GM23338 (cell line): ENCODE results near the gene NIF3L1. TPM values are rescaled to one million over a fixed set of nuclear protein-coding genes. Genes with fewer than 3 reads are reported as not detected.

Source experiments
- ATAC-seq: fragments of 200-7000 bp; cut with Tn5 transposase; 3 replicates; pipeline ENCODE4 v1.9.1; 2020
- DNase-seq: peaks from one replicate; pipeline ENCODE4 v3.0.0-alpha.2; 2015; ENCODE audit warnings: low spot score
- H2AFZ ChIP-seq: fragments of 200-600 bp; sonication (generic); 2 replicates; pipeline ENCODE4 v1.8.0; 2016; ENCODE audit warnings: antibody characterized with exemption, mild to moderate bottlenecking, moderate library complexity
- H3F3A ChIP-seq: fragments of 200-600 bp; sonication (generic); replicated peaks from 2 replicates; pipeline ENCODE4 v1.8.0; 2017; ENCODE audit warnings: antibody characterized with exemption, mixed run types, low read depth
- H3K27ac ChIP-seq: fragments of 200-600 bp; sonication (generic); 2 replicates; pipeline ENCODE4 v1.6.1; 2016; ENCODE audit warnings: low read depth
- H3K27me3 ChIP-seq: fragments of 200-600 bp; sonication (generic); 2 replicates; pipeline ENCODE4 v1.8.0; 2016; ENCODE audit warnings: mild to moderate bottlenecking, mixed run types, moderate library complexity; ENCODE audit not compliant: insufficient read depth
- H3K36me3 ChIP-seq: fragments of 200-600 bp; sonication (generic); 2 replicates; pipeline ENCODE4 v1.8.0; 2016; ENCODE audit warnings: mild to moderate bottlenecking; ENCODE audit not compliant: insufficient read depth
- H3K4me1 ChIP-seq: fragments of 200-600 bp; sonication (generic); 2 replicates; pipeline ENCODE4 v1.8.0; 2016; ENCODE audit warnings: mild to moderate bottlenecking, moderate library complexity; ENCODE audit not compliant: insufficient read depth
- H3K4me2 ChIP-seq: fragments of 200-600 bp; sonication (generic); 2 replicates; pipeline ENCODE4 v1.7.1; 2017; ENCODE audit warnings: mixed run types
- H3K4me3 ChIP-seq: fragments of 200-600 bp; sonication (generic); 2 replicates; pipeline ENCODE4 v1.6.1; 2016; ENCODE audit warnings: mixed run types
- H3K79me2 ChIP-seq: fragments of 200-600 bp; sonication (generic); replicated peaks from 2 replicates; pipeline ENCODE4 v1.8.0; 2017; ENCODE audit warnings: mild to moderate bottlenecking; ENCODE audit not compliant: insufficient read depth
- H3K9me2 ChIP-seq: fragments of 200-600 bp; sonication (generic); 2 replicates; pipeline ENCODE4 v1.8.0; 2017; ENCODE audit not compliant: insufficient read depth
- H4K20me1 ChIP-seq: fragments of 200-600 bp; sonication (generic); replicated peaks from 2 replicates; pipeline ENCODE4 v1.8.0; 2017; ENCODE audit warnings: mild to moderate bottlenecking; ENCODE audit not compliant: insufficient read depth
- H3K27ac Mint-ChIP-seq: 2 replicates; pipeline ENCODE4 v1.8.0; 2020; ENCODE audit warnings: inconsistent platforms, mild to moderate bottlenecking, moderate library complexity, mixed read lengths
- H3K27me3 Mint-ChIP-seq: 3 replicates; pipeline ENCODE4 v1.8.0; 2022; ENCODE audit warnings: low read depth, mild to moderate bottlenecking, moderate library complexity, mixed read lengths, inconsistent platforms; ENCODE audit not compliant: insufficient read depth, poor library complexity
- H3K36me3 Mint-ChIP-seq: 3 replicates; pipeline ENCODE4 v1.8.0; 2021; ENCODE audit warnings: low read depth, mild to moderate bottlenecking, inconsistent platforms, moderate library complexity, mixed read lengths
- H3K4me1 Mint-ChIP-seq: 3 replicates; pipeline ENCODE4 v1.8.0; 2020; ENCODE audit warnings: mild to moderate bottlenecking, inconsistent platforms, mixed read lengths
- H3K4me3 Mint-ChIP-seq: 3 replicates; pipeline ENCODE4 v1.8.0; 2021; ENCODE audit warnings: moderate library complexity, mild to moderate bottlenecking, inconsistent platforms, mixed read lengths
- H3K9me3 Mint-ChIP-seq: 3 replicates; pipeline ENCODE4 v1.8.0; 2020; ENCODE audit warnings: moderate library complexity, mild to moderate bottlenecking, inconsistent platforms, mixed read lengths
- CREB1 ChIP-seq: fragments of 250-450 bp; sonication (Bioruptor Pico); IDR thresholded peaks from 2 replicates; pipeline ENCODE4 v1.5.0; 2020; ENCODE audit warnings: low read depth, mild to moderate bottlenecking, moderate library complexity
- EZH2 ChIP-seq: fragments of 200-600 bp; sonication (generic); IDR thresholded peaks from one replicate; pipeline ENCODE4 v1.8.0; 2017; ENCODE audit warnings: antibody characterized with exemption, mild to moderate bottlenecking, low read depth; ENCODE audit not compliant: unreplicated experiment
- EZH2phosphoT487 ChIP-seq: fragments of 200-600 bp; sonication (generic); IDR thresholded peaks from one replicate; pipeline ENCODE4 v1.8.1; 2018; ENCODE audit warnings: antibody characterized with exemption; ENCODE audit not compliant: unreplicated experiment
- JUNB ChIP-seq: IDR thresholded peaks from one replicate; pipeline ENCODE4 v1.6.1; 2016; ENCODE audit warnings: antibody characterized with exemption; ENCODE audit not compliant: unreplicated experiment
- NANOG ChIP-seq: IDR thresholded peaks from 2 replicates; pipeline ENCODE4 v1.6.1; 2016; ENCODE audit warnings: antibody characterized with exemption, borderline replicate concordance
- POLR2AphosphoS5 ChIP-seq: IDR thresholded peaks from 2 replicates; pipeline ENCODE4 v1.6.1; 2016; ENCODE audit warnings: antibody characterized with exemption, low read depth
- REST ChIP-seq: IDR thresholded peaks from one replicate; pipeline ENCODE4 v1.6.1; 2018; ENCODE audit warnings: antibody characterized with exemption; ENCODE audit not compliant: unreplicated experiment
- STAT1 ChIP-seq: IDR thresholded peaks from one replicate; pipeline ENCODE4 v1.6.1; 2016; ENCODE audit warnings: antibody characterized with exemption; ENCODE audit not compliant: unreplicated experiment
- ZNF114 ChIP-seq: fragments of 250-450 bp; sonication (Bioruptor Pico); IDR thresholded peaks from 2 replicates; pipeline ENCODE4 v1.5.0; 2020; ENCODE audit warnings: mild to moderate bottlenecking, moderate library complexity
- ZNF462 ChIP-seq: fragments of 250-450 bp; sonication (Bioruptor Pico); IDR thresholded peaks from 2 replicates; pipeline ENCODE4 v1.5.0; 2020; ENCODE audit warnings: mild to moderate bottlenecking, moderate library complexity
- polyA plus RNA-seq: library from polyadenylated mRNA; unstranded; fragments of >200 nt; fragmentation: Nextera tagmentation; extraction: Ambion mirVana; gene quantifications from 2 replicates; pipeline ENCODE4 v1.2.1, GENCODE V29; 2016
- total RNA-seq: library from RNA; depleted of rRNA; stranded (reverse); fragments of >200 nt; shearing (Covaris generic); gene quantifications from 2 replicates; pipeline ENCODE4 v1.2.3, GENCODE V29; 2014
- TF ChIP-seq, protein P1 (sequence below), 2 experiments: fragments of 200-600 bp in 1 of 2; sonication (generic) in 1 of 2; conservative IDR thresholded peaks; 2 replicates each; pipeline versions ENCODE4 v1.5.1 to v1.6.1; 2016 to 2017; ENCODE audit warnings: antibody characterized with exemption in 2 of 2, low read depth in 2 of 2, mild to moderate bottlenecking in 2 of 2, moderate library complexity in 1 of 2

The NIF3L1 gene
- total and polyA plus RNA-seq, 2 experiments from 2014 or later: 62.8 to 63.9 TPM

- H3K36me3 Mint-ChIP-seq: peaks cover 38% of the 10 kb centered on the region
- no peaks in the 10 kb centered on the region for H3K9me3 Mint-ChIP-seq
- Histone ChIP-seq H3K27me3 (no peaks in the 10 kb centered on the region), H3K4me3 (no peak overlapping the region), H4K20me1 (no peaks in the 10 kb centered on the region), H3K4me2 (no peak overlapping the region), H3K4me1 (no peaks in the 10 kb centered on the region), H3K9me2 (no peaks in the 10 kb centered on the region), H2AFZ (no peak overlapping the region), H3K27ac (no peak overlapping the region), H3K36me3 (peaks cover 58% of the 10 kb centered on the region), H3F3A (no peaks in the 10 kb centered on the region), H3K79me2 (no peaks in the 10 kb centered on the region)
- H3K27me3 Mint-ChIP-seq: no peaks in the 10 kb centered on the region
- H3K27ac Mint-ChIP-seq: no peak overlapping the region
- TF ChIP-seq REST (no peak), NANOG (no peak), EZH2 (no peak), ZNF114 (CRISPR knock-in tag) (no peak), POLR2AphosphoS5 (no peak), EZH2phosphoT487 (no peak), STAT1 (no peak), ZNF462 (no peak), CREB1 (no peak), JUNB (no peak)
- TF ChIP-seq, protein P1, sequence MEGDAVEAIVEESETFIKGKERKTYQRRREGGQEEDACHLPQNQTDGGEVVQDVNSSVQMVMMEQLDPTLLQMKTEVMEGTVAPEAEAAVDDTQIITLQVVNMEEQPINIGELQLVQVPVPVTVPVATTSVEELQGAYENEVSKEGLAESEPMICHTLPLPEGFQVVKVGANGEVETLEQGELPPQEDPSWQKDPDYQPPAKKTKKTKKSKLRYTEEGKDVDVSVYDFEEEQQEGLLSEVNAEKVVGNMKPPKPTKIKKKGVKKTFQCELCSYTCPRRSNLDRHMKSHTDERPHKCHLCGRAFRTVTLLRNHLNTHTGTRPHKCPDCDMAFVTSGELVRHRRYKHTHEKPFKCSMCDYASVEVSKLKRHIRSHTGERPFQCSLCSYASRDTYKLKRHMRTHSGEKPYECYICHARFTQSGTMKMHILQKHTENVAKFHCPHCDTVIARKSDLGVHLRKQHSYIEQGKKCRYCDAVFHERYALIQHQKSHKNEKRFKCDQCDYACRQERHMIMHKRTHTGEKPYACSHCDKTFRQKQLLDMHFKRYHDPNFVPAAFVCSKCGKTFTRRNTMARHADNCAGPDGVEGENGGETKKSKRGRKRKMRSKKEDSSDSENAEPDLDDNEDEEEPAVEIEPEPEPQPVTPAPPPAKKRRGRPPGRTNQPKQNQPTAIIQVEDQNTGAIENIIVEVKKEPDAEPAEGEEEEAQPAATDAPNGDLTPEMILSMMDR (conservative IDR thresholded peaks at IDR 0.05; ENCODE audit: low read depth in 2 of 2): no peak
- ATAC-seq (no peak), DNase-seq (no peak)
- H3K4me3 Mint-ChIP-seq: no peak overlapping the region
- H3K4me1 Mint-ChIP-seq: no peaks in the 10 kb centered on the region
These were observed 40.4 kb downstream of the NIF3L1 start for GRCh38 chr2:200929334-200930249.
